ENCODE results near the gene ZNF385D. TPM values are rescaled to one million over a fixed set of nuclear protein-coding genes. Genes with fewer than 3 reads are reported as not detected.

Gene ZNF385D
- total RNA-seq, 1 donor from 2014 or later = 1.2 TPM

- TF ChIP-seq CTCF (IDR thresholded peaks at IDR 0.05) = no peak
- Mint-ChIP-seq H3K27ac (ENCODE audit: unreplicated experiment) (no peak overlapping the region), H3K4me3 (ENCODE audit: unreplicated experiment) (no peak overlapping the region), H3K4me1 (ENCODE audit: low read depth) (no peaks in the 10 kb centered on the region), H3K9me3 (ENCODE audit: low read depth) (peaks cover 6% of the 10 kb centered on the region), H3K27me3 (ENCODE audit: low read depth) (no peaks in the 10 kb centered on the region), H3K36me3 (ENCODE audit: low read depth) (no peaks in the 10 kb centered on the region)
- no peak for DNase-seq (ENCODE audit: low spot score)
Measured at GRCh38 chr3:21697707-21698106, 53.3 kb downstream of the ZNF385D start.

GRCh38 chr3:21694506-21694905, 56.5 kb downstream of the ZNF385D start:
- Mint-ChIP-seq H3K4me3 (ENCODE audit: unreplicated experiment) (no peak overlapping the region), H3K27ac (ENCODE audit: unreplicated experiment) (no peak overlapping the region), H3K36me3 (ENCODE audit: low read depth) (no peaks in the 10 kb centered on the region), H3K4me1 (ENCODE audit: low read depth) (no peaks in the 10 kb centered on the region), H3K27me3 (ENCODE audit: low read depth) (peaks cover 3% of the 10 kb centered on the region), H3K9me3 (ENCODE audit: low read depth) (peaks cover 10% of the 10 kb centered on the region)
- no peak for DNase-seq (ENCODE audit: low spot score)
- TF ChIP-seq CTCF (IDR thresholded peaks at IDR 0.05) = no peak

GRCh38 chr3:21691036-21691435, 60.0 kb downstream of the ZNF385D start:
- H3K36me3 Mint-ChIP-seq (ENCODE audit: low read depth) = no peaks in the 10 kb centered on the region
- H3K27ac Mint-ChIP-seq (ENCODE audit: unreplicated experiment) = no peak overlapping the region
- H3K4me3 Mint-ChIP-seq (ENCODE audit: unreplicated experiment) = no peak overlapping the region
- no peak for DNase-seq (ENCODE audit: low spot score)
- H3K27me3 Mint-ChIP-seq (ENCODE audit: low read depth) = peaks cover 3% of the 10 kb centered on the region
- no peaks in the 10 kb centered on the region for H3K4me1 Mint-ChIP-seq (ENCODE audit: low read depth)
- H3K9me3 Mint-ChIP-seq (ENCODE audit: low read depth) = peaks cover 10% of the 10 kb centered on the region
- no peak for TF ChIP-seq CTCF (IDR thresholded peaks at IDR 0.05)

GRCh38 chr3:21682206-21682605, 68.8 kb downstream of the ZNF385D start:
- DNase-seq (ENCODE audit: low spot score) = no peak
- Mint-ChIP-seq H3K36me3 (ENCODE audit: low read depth) (no peaks in the 10 kb centered on the region), H3K9me3 (ENCODE audit: low read depth) (no peaks in the 10 kb centered on the region), H3K4me3 (ENCODE audit: unreplicated experiment) (no peak overlapping the region), H3K27ac (ENCODE audit: unreplicated experiment) (no peak overlapping the region), H3K27me3 (ENCODE audit: low read depth) (no peaks in the 10 kb centered on the region), H3K4me1 (ENCODE audit: low read depth) (peaks cover 6% of the 10 kb centered on the region)
- TF ChIP-seq CTCF (IDR thresholded peaks at IDR 0.05) = no peak

- DNase-seq (ENCODE audit: low spot score) = no peak
- no peaks in the 10 kb centered on the region for H3K9me3 Mint-ChIP-seq (ENCODE audit: low read depth)
- H3K36me3 Mint-ChIP-seq (ENCODE audit: low read depth) = no peaks in the 10 kb centered on the region
- peaks cover 16% of the 10 kb centered on the region for H3K4me1 Mint-ChIP-seq (ENCODE audit: low read depth)
- no peak overlapping the region for H3K27ac Mint-ChIP-seq (ENCODE audit: unreplicated experiment)
- no peaks in the 10 kb centered on the region for H3K27me3 Mint-ChIP-seq (ENCODE audit: low read depth)
- no peak overlapping the region for H3K4me3 Mint-ChIP-seq (ENCODE audit: unreplicated experiment)
- TF ChIP-seq CTCF (IDR thresholded peaks at IDR 0.05) = no peak
Measured at GRCh38 chr3:21673393-21673792, 77.6 kb downstream of the ZNF385D start.

Measured in chondrocyte (in vitro differentiated cells).